SK-N-SH treated with all-trans-retinoic acid at 6 μM for 48 hours (cell line): ENCODE results near the gene ZNF697.

Source experiments
- ARNTL ChIP-seq: fragments of 450-650 bp; formaldehyde crosslinking; IDR thresholded peaks from 2 replicates; pipeline ENCODE4 v1.5.0; 2020; ENCODE audit warnings: low read depth, mild to moderate bottlenecking, moderate library complexity, borderline replicate concordance
- CSDC2 ChIP-seq: fragments of 250-450 bp; sonication (Bioruptor Pico); IDR thresholded peaks from 2 replicates; pipeline ENCODE4 v1.5.0; 2020; ENCODE audit warnings: mild to moderate bottlenecking, moderate library complexity
- CSRNP3 ChIP-seq: fragments of 250-450 bp; sonication (Bioruptor Pico); IDR thresholded peaks from 2 replicates; pipeline ENCODE4 v1.5.1; 2021; ENCODE audit warnings: mild to moderate bottlenecking, moderate library complexity
- GLIS3 ChIP-seq: fragments of 250-450 bp; sonication (Bioruptor Pico); IDR thresholded peaks from 2 replicates; pipeline ENCODE4 v1.5.0; 2020; ENCODE audit warnings: mild to moderate bottlenecking, moderate library complexity
- SNAI2 ChIP-seq: fragments of 250-450 bp; sonication (Bioruptor Pico); IDR thresholded peaks from 2 replicates; pipeline ENCODE4 v1.5.0; 2020; ENCODE audit warnings: mild to moderate bottlenecking, moderate library complexity
- TSHZ2 ChIP-seq: fragments of 250-450 bp; sonication (Bioruptor Pico); IDR thresholded peaks from 2 replicates; pipeline ENCODE4 v1.5.0; 2020; ENCODE audit warnings: mild to moderate bottlenecking, moderate library complexity
- ZNF70 ChIP-seq: fragments of 450-650 bp; formaldehyde crosslinking; IDR thresholded peaks from 2 replicates; pipeline ENCODE4 v1.5.0; 2020; ENCODE audit warnings: mild to moderate bottlenecking, moderate library complexity
- ZNF8 ChIP-seq: fragments of 450-650 bp; formaldehyde crosslinking; IDR thresholded peaks from 2 replicates; pipeline ENCODE4 v1.5.0; 2020; ENCODE audit warnings: mild to moderate bottlenecking, moderate library complexity

- TF ChIP-seq SNAI2 (CRISPR knock-in tag) (no peak), ZNF70 (no peak), ARNTL (no peak), ZNF8 (CRISPR knock-in tag) (no peak), CSDC2 (no peak), GLIS3 (CRISPR knock-in tag) (no peak), TSHZ2 (no peak), CSRNP3 (CRISPR knock-in tag) (no peak)
These were observed 16.0 kb upstream of the ZNF697 start for GRCh38 chr1:119664067-119664466.
